Measurements from ENCODE around the gene SLC30A2.

The SLC30A2 gene

GRCh38 chr1:26070296-26070962 lies 24.5 kb upstream of the SLC30A2 start:
- in situ Hi-C loops (cut with MboI; ENCODE audit: low sequenced_read_pairs) = no loop called here

GRCh38 chr1:26069941-26070295 lies 24.0 kb upstream of the SLC30A2 start:
- in situ Hi-C loops (cut with MboI; ENCODE audit: low sequenced_read_pairs) = no loop called here

GRCh38 chr1:26067432-26067911 lies 21.6 kb upstream of the SLC30A2 start, which contains the start of gene TRIM63:
Gene TRIM63 (minus strand): TSS chr1:26067630. CDS start chr1:26067494, 136 bp downstream.
- in situ Hi-C loops (cut with MboI; ENCODE audit: low sequenced_read_pairs) = no loop called here

GRCh38 chr1:26066857-26067256 lies 20.9 kb upstream of the SLC30A2 start:
- in situ Hi-C loops (cut with MboI; ENCODE audit: low sequenced_read_pairs) = no loop called here

GRCh38 chr1:26066160-26066559 lies 20.2 kb upstream of the SLC30A2 start:
- in situ Hi-C loops (cut with MboI; ENCODE audit: low sequenced_read_pairs) = no loop called here

- in situ Hi-C loops (cut with MboI; ENCODE audit: low sequenced_read_pairs) = no loop called here
Observed at GRCh38 chr1:26064553-26064952, 18.6 kb upstream of the SLC30A2 start.

- in situ Hi-C loops (cut with MboI; ENCODE audit: low sequenced_read_pairs) = no loop called here
Observed at GRCh38 chr1:26060832-26061574, 15.1 kb upstream of the SLC30A2 start.

- in situ Hi-C loops (cut with MboI; ENCODE audit: low sequenced_read_pairs) = no loop called here
Observed at GRCh38 chr1:26059906-26060305, 14.0 kb upstream of the SLC30A2 start.

- in situ Hi-C loops (cut with MboI; ENCODE audit: low sequenced_read_pairs) = no loop called here
Observed at GRCh38 chr1:26058052-26058595, 12.2 kb upstream of the SLC30A2 start.

- in situ Hi-C loops (cut with MboI; ENCODE audit: low sequenced_read_pairs) = no loop called here
Observed at GRCh38 chr1:26057189-26057588, 11.3 kb upstream of the SLC30A2 start.

GRCh38 chr1:26055041-26055440 lies 9.1 kb upstream of the SLC30A2 start:
- in situ Hi-C loops (cut with MboI; ENCODE audit: low sequenced_read_pairs) = no loop called here

GRCh38 chr1:26053718-26054560 lies 8.0 kb upstream of the SLC30A2 start:
- in situ Hi-C loops (cut with MboI; ENCODE audit: low sequenced_read_pairs) = no loop called here

GRCh38 chr1:26050248-26050640 lies 4.3 kb upstream of the SLC30A2 start:
- in situ Hi-C loops (cut with MboI; ENCODE audit: low sequenced_read_pairs) = no loop called here

- in situ Hi-C loops (cut with MboI; ENCODE audit: low sequenced_read_pairs) = no loop called here
Observed at GRCh38 chr1:26049531-26050247, 3.8 kb upstream of the SLC30A2 start.

GRCh38 chr1:26047278-26047874 lies 1.5 kb upstream of the SLC30A2 start:
- in situ Hi-C loops (cut with MboI; ENCODE audit: low sequenced_read_pairs) = no loop called here

- in situ Hi-C loops (cut with MboI; ENCODE audit: low sequenced_read_pairs) = no loop called here
Observed at GRCh38 chr1:26046246-26047095, 553 bp upstream of the SLC30A2 start.

GRCh38 chr1:26044971-26045721 lies 772 bp downstream of the SLC30A2 start:
- in situ Hi-C loops (cut with MboI; ENCODE audit: low sequenced_read_pairs) = no loop called here

GRCh38 chr1:26044414-26044813 lies 1.5 kb downstream of the SLC30A2 start:
- in situ Hi-C loops (cut with MboI; ENCODE audit: low sequenced_read_pairs) = no loop called here
